ENCODE measurements around the gene RPL12. TPM values are rescaled to one million over a fixed set of nuclear protein-coding genes. Genes with fewer than 3 reads are reported as not detected.

RPL12 gene
- total RNA-seq, 1 experiment from 2014 or later = 1,114 TPM

DNA sequence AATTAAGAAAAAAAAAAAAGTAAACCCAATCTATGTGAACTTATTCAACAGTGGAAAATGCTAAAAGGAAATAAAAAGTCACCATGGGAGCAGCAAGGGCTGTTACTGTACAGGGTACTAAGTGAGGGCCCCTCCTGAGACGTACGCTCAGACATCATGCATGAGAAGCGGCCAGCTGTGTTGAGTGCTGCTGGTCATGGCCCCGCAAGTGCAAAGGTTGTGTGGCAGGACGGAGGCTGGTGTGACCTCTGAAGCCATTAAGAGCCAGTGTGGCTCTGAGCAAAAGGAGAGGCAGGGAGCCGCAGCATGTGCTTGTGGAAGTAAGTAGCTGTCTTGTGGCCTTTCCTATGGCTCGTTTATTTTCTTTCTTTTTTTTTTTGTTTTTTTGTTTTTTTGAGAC lies 30.1 kb downstream of the RPL12 start:
- Histone ChIP-seq H3K4me3 (ENCODE audit: low read depth, low read length, poor library complexity, severe bottlenecking) (no peak overlapping the region), H3K27ac (ENCODE audit: low read depth, low read length, poor library complexity, severe bottlenecking) (no peak overlapping the region), H3K4me1 (ENCODE audit: insufficient read depth, low read length, poor library complexity, severe bottlenecking) (peaks cover 5% of the 10 kb centered on the region), H3K27me3 (replicated peaks; ENCODE audit: insufficient read depth, low read depth, low read length, poor library complexity) (no peaks in the 10 kb centered on the region), H3K36me3 (ENCODE audit: insufficient read depth, low read length, poor library complexity, severe bottlenecking) (peaks cover 2% of the 10 kb centered on the region), H3K9me3 (ENCODE audit: low read depth, low read length, poor library complexity, severe bottlenecking) (no peaks in the 10 kb centered on the region)
- TF ChIP-seq, protein P1, sequence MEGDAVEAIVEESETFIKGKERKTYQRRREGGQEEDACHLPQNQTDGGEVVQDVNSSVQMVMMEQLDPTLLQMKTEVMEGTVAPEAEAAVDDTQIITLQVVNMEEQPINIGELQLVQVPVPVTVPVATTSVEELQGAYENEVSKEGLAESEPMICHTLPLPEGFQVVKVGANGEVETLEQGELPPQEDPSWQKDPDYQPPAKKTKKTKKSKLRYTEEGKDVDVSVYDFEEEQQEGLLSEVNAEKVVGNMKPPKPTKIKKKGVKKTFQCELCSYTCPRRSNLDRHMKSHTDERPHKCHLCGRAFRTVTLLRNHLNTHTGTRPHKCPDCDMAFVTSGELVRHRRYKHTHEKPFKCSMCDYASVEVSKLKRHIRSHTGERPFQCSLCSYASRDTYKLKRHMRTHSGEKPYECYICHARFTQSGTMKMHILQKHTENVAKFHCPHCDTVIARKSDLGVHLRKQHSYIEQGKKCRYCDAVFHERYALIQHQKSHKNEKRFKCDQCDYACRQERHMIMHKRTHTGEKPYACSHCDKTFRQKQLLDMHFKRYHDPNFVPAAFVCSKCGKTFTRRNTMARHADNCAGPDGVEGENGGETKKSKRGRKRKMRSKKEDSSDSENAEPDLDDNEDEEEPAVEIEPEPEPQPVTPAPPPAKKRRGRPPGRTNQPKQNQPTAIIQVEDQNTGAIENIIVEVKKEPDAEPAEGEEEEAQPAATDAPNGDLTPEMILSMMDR (conservative IDR thresholded peaks at IDR 0.05; ENCODE audit: low read depth, low read length) = no peak
- no peak for TF ChIP-seq EZH2 (IDR thresholded peaks at IDR 0.05; ENCODE audit: borderline replicate concordance, low read depth, low read length, poor library complexity, severe bottlenecking)
- ChIA-PET CTCF (no interaction called here), POLR2A (ENCODE audit: low non-redundant PET) (no interaction called here)
- BruUV-seq (replicated peaks) = no TSS peak
- no peak for DNase-seq (ENCODE audit: low spot score)
- intact Hi-C loops (cut with micrococcal nuclease; ENCODE audit: unreplicated experiment) = no loop called here

DNA sequence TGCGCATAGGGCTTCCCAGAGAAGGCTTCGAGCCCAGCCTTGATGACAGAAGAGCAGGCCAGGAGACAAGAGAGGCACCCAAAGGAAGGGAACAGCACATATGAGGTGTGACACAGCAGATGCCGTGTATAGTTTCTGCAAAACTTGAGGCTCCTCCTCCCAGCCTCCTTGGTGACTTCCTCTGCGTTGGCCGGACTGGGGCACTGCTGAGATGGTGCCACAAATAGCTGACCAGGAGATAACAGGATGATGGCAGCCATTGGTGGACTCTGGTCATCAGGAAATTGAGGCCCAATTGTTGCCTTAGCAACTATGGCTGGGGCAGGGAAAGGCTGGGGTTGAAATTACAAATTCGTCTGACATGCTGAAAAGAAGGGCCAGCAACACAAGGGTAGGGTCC lies 31.9 kb downstream of the RPL12 start:
- Histone ChIP-seq H3K4me3 (ENCODE audit: low read depth, low read length, poor library complexity, severe bottlenecking) (no peak overlapping the region), H3K4me1 (ENCODE audit: insufficient read depth, low read length, poor library complexity, severe bottlenecking) (no peaks in the 10 kb centered on the region), H3K27me3 (replicated peaks; ENCODE audit: insufficient read depth, low read depth, low read length, poor library complexity) (no peaks in the 10 kb centered on the region), H3K36me3 (ENCODE audit: insufficient read depth, low read length, poor library complexity, severe bottlenecking) (no peaks in the 10 kb centered on the region), H3K27ac (ENCODE audit: low read depth, low read length, poor library complexity, severe bottlenecking) (no peak overlapping the region), H3K9me3 (ENCODE audit: low read depth, low read length, poor library complexity, severe bottlenecking) (no peaks in the 10 kb centered on the region)
- BruUV-seq (replicated peaks) = no TSS peak
- POLR2A ChIA-PET (ENCODE audit: low non-redundant PET) = interaction anchor here (0.6 kb wide), 1 partner anchor 617 kb away, joined by 6 read pairs; no protein-coding TSS in a partner anchor
- DNase-seq (ENCODE audit: low spot score) = no peak
- intact Hi-C loops (cut with micrococcal nuclease; ENCODE audit: unreplicated experiment) = no loop called here
- CTCF ChIA-PET = no interaction called here
- no peak for TF ChIP-seq EZH2 (IDR thresholded peaks at IDR 0.05; ENCODE audit: borderline replicate concordance, low read depth, low read length, poor library complexity, severe bottlenecking)
- TF ChIP-seq, protein P1 (conservative IDR thresholded peaks at IDR 0.05; ENCODE audit: low read depth, low read length) = no peak

DNA sequence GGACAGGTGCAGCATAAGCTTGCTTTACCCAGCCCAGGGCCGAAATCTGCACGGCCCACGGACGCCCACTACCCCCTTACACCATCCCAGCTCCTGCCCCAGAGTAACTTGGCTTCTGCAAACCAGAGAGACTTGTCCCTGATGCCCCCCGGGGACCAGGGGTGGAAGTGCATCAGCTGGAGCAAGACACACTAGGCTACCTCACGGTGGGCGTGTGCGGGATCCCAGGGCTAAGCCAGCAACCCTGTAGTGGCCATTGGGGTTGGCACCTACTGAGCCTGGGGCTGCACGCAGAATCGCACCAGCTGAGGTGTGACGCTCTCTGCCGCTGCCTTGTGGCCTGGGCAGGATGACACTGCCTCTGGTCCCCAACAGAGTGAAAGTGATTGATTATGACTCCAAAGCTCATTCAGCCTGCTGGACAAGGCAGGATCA lies 33.2 kb downstream of the RPL12 start:
- ChIA-PET POLR2A (ENCODE audit: low non-redundant PET) (no interaction called here), CTCF (no interaction called here)
- no TSS peak for BruUV-seq (replicated peaks)
- no peaks in the 10 kb centered on the region for H3K4me1 ChIP-seq (ENCODE audit: insufficient read depth, low read length, poor library complexity, severe bottlenecking)
- peak; percentile 59 for DNase-seq (ENCODE audit: low spot score)
- intact Hi-C loops (cut with micrococcal nuclease; ENCODE audit: unreplicated experiment) = no loop called here
- no peak overlapping the region for H3K4me3 ChIP-seq (ENCODE audit: low read depth, low read length, poor library complexity, severe bottlenecking)
- H3K27ac ChIP-seq (ENCODE audit: low read depth, low read length, poor library complexity, severe bottlenecking) = no peak overlapping the region
- no peaks in the 10 kb centered on the region for H3K36me3 ChIP-seq (ENCODE audit: insufficient read depth, low read length, poor library complexity, severe bottlenecking)
- H3K9me3 ChIP-seq (ENCODE audit: low read depth, low read length, poor library complexity, severe bottlenecking) = no peaks in the 10 kb centered on the region
- no peaks in the 10 kb centered on the region for H3K27me3 ChIP-seq (replicated peaks; ENCODE audit: insufficient read depth, low read depth, low read length, poor library complexity)
- TF ChIP-seq EZH2 (IDR thresholded peaks at IDR 0.05; ENCODE audit: borderline replicate concordance, low read depth, low read length, poor library complexity, severe bottlenecking) = no peak
- TF ChIP-seq, protein P1 (conservative IDR thresholded peaks at IDR 0.05; ENCODE audit: low read depth, low read length) = peak; percentile 50

Measured in A673 (cell line).